ENCODE data around the gene GHRH.
A peak's percentile ranks its signal among the peaks of the same experiment; 100 is the strongest.

GRCh38 chr20:37243076-37243936 is 18.3 kb downstream of the GHRH start:
- TF ChIP-seq, protein P1, sequence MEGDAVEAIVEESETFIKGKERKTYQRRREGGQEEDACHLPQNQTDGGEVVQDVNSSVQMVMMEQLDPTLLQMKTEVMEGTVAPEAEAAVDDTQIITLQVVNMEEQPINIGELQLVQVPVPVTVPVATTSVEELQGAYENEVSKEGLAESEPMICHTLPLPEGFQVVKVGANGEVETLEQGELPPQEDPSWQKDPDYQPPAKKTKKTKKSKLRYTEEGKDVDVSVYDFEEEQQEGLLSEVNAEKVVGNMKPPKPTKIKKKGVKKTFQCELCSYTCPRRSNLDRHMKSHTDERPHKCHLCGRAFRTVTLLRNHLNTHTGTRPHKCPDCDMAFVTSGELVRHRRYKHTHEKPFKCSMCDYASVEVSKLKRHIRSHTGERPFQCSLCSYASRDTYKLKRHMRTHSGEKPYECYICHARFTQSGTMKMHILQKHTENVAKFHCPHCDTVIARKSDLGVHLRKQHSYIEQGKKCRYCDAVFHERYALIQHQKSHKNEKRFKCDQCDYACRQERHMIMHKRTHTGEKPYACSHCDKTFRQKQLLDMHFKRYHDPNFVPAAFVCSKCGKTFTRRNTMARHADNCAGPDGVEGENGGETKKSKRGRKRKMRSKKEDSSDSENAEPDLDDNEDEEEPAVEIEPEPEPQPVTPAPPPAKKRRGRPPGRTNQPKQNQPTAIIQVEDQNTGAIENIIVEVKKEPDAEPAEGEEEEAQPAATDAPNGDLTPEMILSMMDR (conservative IDR thresholded peaks at IDR 0.05; ENCODE audit: low read length): peak; percentile 33; the same call in 1 of the 2 replicates
- TF ChIP-seq EZH2phosphoT487 (IDR thresholded peaks at IDR 0.05; ENCODE audit: borderline replicate concordance, low read depth, low read length): no peak
